Measurements from ENCODE around the gene NACA2.

DNA sequence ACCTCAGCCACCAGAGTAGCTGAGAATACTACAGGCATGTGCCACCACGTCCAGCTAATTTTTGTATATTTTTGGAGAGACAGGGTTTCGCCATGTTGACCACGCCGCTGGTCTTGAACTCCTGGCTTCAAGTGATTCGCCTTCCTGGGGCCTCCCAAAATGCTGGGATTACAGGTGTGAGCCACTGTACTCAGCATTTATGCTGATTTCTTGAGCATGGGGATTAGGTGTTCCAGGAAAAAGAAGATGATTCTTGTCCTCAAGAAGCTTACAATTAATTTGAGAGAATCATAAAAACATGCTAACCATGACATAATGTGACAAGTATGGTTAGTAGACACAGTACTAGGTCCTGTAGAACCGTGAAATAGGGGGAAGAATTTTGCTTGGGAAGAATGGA is 30.9 kb downstream of the NACA2 start:
- TF ChIP-seq POLR2A (IDR thresholded peaks at IDR 0.05), result no peak
- TF ChIP-seq, protein P1, sequence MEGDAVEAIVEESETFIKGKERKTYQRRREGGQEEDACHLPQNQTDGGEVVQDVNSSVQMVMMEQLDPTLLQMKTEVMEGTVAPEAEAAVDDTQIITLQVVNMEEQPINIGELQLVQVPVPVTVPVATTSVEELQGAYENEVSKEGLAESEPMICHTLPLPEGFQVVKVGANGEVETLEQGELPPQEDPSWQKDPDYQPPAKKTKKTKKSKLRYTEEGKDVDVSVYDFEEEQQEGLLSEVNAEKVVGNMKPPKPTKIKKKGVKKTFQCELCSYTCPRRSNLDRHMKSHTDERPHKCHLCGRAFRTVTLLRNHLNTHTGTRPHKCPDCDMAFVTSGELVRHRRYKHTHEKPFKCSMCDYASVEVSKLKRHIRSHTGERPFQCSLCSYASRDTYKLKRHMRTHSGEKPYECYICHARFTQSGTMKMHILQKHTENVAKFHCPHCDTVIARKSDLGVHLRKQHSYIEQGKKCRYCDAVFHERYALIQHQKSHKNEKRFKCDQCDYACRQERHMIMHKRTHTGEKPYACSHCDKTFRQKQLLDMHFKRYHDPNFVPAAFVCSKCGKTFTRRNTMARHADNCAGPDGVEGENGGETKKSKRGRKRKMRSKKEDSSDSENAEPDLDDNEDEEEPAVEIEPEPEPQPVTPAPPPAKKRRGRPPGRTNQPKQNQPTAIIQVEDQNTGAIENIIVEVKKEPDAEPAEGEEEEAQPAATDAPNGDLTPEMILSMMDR (IDR thresholded peaks at IDR 0.05), result no peak
